Thyroid gland (tissue), 4 donors: ENCODE measurements around the gene GATD1. TPM values are rescaled to one million over a fixed set of nuclear protein-coding genes. Genes with fewer than 3 reads are reported as not detected.

Experiments
- DNase-seq, 2 donors: peaks; one replicate each; pipeline ENCODE4 v3.0.0-alpha.2; 2019
- H3K27ac ChIP-seq, 3 donors: fragments of 200-600 bp; sonication (generic); 1 replicate in 2 of 3; 2 replicates in 1 of 3; pipeline ENCODE4 v1.5.1; 2016 to 2019; ENCODE audit warnings: mild to moderate bottlenecking in 1 of 3, moderate library complexity in 1 of 3
- H3K27me3 ChIP-seq: fragments of 200-600 bp; sonication (generic); one replicate; pipeline ENCODE4 v1.5.1; 2019
- H3K36me3 ChIP-seq, 2 donors: fragments of 200-600 bp; sonication (generic); one replicate each; pipeline ENCODE4 v1.5.1; 2016 to 2019
- H3K4me1 ChIP-seq, 2 donors: fragments of 200-600 bp; sonication (generic); one replicate each; pipeline ENCODE4 v1.5.1; 2017 to 2019
- H3K4me3 ChIP-seq, 3 donors: fragments of 200-600 bp; sonication (generic); replicated peaks in 1 of 3; 1 replicate in 2 of 3; 2 replicates in 1 of 3; pipeline ENCODE4 v1.5.1; 2016; ENCODE audit warnings: mild to moderate bottlenecking in 1 of 3
- H3K9me3 ChIP-seq: fragments of 200-600 bp; sonication (generic); one replicate; pipeline ENCODE4 v1.5.1; 2017
- CTCF ChIP-seq, 6 experiments: fragments of 200-600 bp in 3 of 6; fragments of 450-650 bp in 3 of 6; sonication (generic) in 3 of 6; IDR thresholded peaks; one replicate each; pipeline ENCODE4 v1.5.1; 2016 to 2019; ENCODE audit warnings: antibody characterized with exemption in 6 of 6, mild to moderate bottlenecking in 2 of 6, inconsistent platforms in 1 of 6, moderate library complexity in 1 of 6
- POLR2A ChIP-seq, 2 donors: fragments of 450-650 bp; IDR thresholded peaks; one replicate each; pipeline ENCODE4 v1.6.1; 2017; ENCODE audit warnings: antibody characterized with exemption in 2 of 2, mild to moderate bottlenecking in 2 of 2, moderate library complexity in 1 of 2
- WGBS, 2 donors: methylation state at CpG; one replicate each; pipeline ENCODE4 v1.1.5; 2017; 5-methylcytosine and 5-hydroxymethylcytosine counted together
- intact Hi-C: fragments of 100-400 bp; cut with DNase I; formaldehyde crosslinking; loops from one replicate; pipeline ENCODE4 v1.15.1; 2023
- total RNA-seq, 4 donors: library from RNA; depleted of rRNA; stranded (reverse); fragments of >200 nt; gene quantifications; one replicate each; pipeline ENCODE4 v1.2.3, GENCODE V29; 2016

The GATD1 gene
- total RNA-seq, 4 donors from 2014 or later, result 27.4 to 47.6 (median 35.5) TPM

- no peak overlapping the region for H3K4me3 ChIP-seq
- H3K4me1 ChIP-seq, result peaks cover 22 to 26% of the 10 kb centered on the region in 2 donors
- H3K27me3 ChIP-seq, result no peaks in the 10 kb centered on the region
- no peak for DNase-seq
- H3K27ac ChIP-seq, result no peak overlapping the region
- 95 to 96% methylated on average over 32 to 40 of the region's 49 CpGs for WGBS, 2 donors
- no peaks in the 10 kb centered on the region for H3K9me3 ChIP-seq
- no peaks in the 10 kb centered on the region for H3K36me3 ChIP-seq
- intact Hi-C loops, result no loop called here
- TF ChIP-seq POLR2A (IDR thresholded peaks at IDR 0.05), result no peak
- no peak for TF ChIP-seq CTCF (IDR thresholded peaks at IDR 0.05)
These were observed 14.6 kb upstream of the GATD1 start for GRCh38 chr11:791658-792534.

- Histone ChIP-seq H3K36me3 (no peaks in the 10 kb centered on the region), H3K27me3 (no peaks in the 10 kb centered on the region), H3K9me3 (no peaks in the 10 kb centered on the region), H3K27ac (no peak overlapping the region), H3K4me3 (no peak overlapping the region), H3K4me1 (peaks cover 13 to 19% of the 10 kb centered on the region in 2 donors)
- no peak for DNase-seq
- no peak for TF ChIP-seq CTCF (IDR thresholded peaks at IDR 0.05)
- TF ChIP-seq POLR2A (IDR thresholded peaks at IDR 0.05), result no peak
- WGBS, 2 donors, result 55 to 74% methylated on average over 7 to 13 of the region's 18 CpGs
- intact Hi-C loops, result no loop called here
These were observed 13.7 kb upstream of the GATD1 start for GRCh38 chr11:790721-791564.

DNA sequence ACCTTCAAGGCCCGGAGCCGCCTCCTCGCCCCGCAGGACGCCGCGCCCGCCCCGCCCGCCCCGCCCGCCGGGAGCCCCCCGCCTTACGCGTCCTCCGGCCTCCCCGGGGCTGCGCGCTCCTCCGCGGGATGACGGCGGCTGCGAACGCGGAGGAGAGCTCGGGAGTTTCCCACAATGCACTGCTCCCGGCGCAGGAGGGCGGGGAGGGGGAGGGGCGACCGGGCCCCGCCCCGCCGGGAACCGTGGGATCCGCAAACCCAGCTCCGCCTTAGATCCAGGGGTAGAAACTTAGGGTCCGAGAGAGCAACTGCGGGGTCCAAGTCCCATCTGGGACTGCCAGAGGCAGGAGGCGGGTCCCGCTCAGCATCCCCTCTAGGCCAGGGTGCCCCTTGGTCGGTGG, 12.7 kb upstream of the GATD1 start, which contains the start of gene CEND1:
TSS of gene CEND1 (minus strand) at position 148 of the 400 bp plus-strand sequence. CDS start 1,514 bp downstream, outside the sequence.
- no peaks in the 10 kb centered on the region for H3K36me3 ChIP-seq
- peaks cover 3 to 9% of the 10 kb centered on the region in 2 donors for H3K4me1 ChIP-seq
- TF ChIP-seq CTCF (IDR thresholded peaks at IDR 0.05), result no peak
- no peak for TF ChIP-seq POLR2A (IDR thresholded peaks at IDR 0.05)
- H3K27ac ChIP-seq, result no peak within 1 kb of the TSS
- H3K27me3 ChIP-seq, result no peaks in the 10 kb centered on the region
- H3K4me3 ChIP-seq, result no peak within 1 kb of the TSS
- no peaks in the 10 kb centered on the region for H3K9me3 ChIP-seq
- no peak for DNase-seq
- intact Hi-C loops, result no loop called here
- WGBS, 2 donors, result 12% methylated on average over 5 of the region's 44 CpGs; no CpG with 5 or more reads in 1 of the 2 donors

DNA sequence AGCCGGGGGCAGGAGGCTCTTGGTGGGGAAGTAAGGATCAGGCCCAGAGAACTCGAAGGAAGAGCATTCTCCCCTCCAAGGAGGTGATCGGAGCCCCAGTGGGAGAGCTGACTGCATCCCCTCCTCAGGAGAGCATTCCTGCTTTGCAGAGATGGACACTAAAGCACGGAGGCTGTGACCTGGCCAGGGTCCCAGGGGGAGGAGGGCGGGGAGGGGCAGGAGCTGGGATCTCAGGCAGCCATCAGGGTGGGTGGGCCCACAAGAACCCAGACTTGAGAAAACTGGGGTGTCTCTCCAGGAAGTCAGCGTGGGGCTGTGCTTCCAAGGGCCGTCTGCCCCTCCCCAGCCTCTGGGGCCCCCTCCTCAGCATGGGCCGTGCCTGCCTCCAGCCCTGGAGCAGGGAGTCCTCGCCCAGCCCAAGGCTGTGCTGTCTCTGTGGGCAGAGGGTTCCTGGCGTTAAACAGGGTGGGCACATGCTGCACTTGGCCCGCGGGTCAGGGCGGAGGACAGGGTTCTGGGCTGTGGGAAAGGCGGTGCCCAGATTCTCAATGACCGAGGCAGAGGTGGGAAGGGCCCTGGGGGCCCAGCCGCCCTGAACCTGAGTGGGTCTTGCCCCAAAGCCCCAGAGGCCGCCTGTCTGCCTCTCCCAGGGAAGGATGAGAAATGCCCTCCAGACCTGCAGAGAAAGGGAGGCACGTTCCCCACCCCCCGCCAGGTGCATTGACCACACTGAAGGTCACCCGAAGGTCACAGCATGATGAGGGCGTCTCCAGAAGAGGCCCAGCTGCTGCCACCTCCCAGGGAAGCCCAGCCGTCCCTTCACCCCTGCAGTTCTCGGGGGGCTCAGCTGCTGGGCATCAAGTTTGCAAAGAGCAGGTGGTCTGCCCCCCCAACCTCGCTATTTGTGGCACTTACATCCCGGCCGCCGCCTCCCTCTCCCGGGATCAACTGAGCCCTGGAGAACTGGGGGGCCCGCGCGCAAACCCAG, 12.0 kb upstream of the GATD1 start:
- no peak overlapping the region for H3K4me3 ChIP-seq
- H3K36me3 ChIP-seq, result no peaks in the 10 kb centered on the region
- no peak for TF ChIP-seq POLR2A (IDR thresholded peaks at IDR 0.05)
- no peak for TF ChIP-seq CTCF (IDR thresholded peaks at IDR 0.05)
- H3K4me1 ChIP-seq, result peaks cover 0 to 7% of the 10 kb centered on the region in 2 donors
- no peak for DNase-seq
- H3K27me3 ChIP-seq, result no peaks in the 10 kb centered on the region
- no peak overlapping the region for H3K27ac ChIP-seq
- 47 to 53% methylated on average over 6 to 16 of the region's 31 CpGs for WGBS, 2 donors
- intact Hi-C loops, result no loop called here
- H3K9me3 ChIP-seq, result no peaks in the 10 kb centered on the region
